Endometrium (tissue), 2 donors: Measurements from ENCODE around the gene KCNT1.

Experiments used
- FAIRE-seq: peaks from 2 replicates; lab custom pipeline; 2012; peaks lifted over from hg19 to GRCh38; lab: Jason Lieb, UNC
- donor health status: control.
- donor health status: control.

Gene KCNT1

GRCh38 chr9:135768516-135769218 lies 66.7 kb downstream of the KCNT1 start:
- no peak for FAIRE-seq

- no peak for FAIRE-seq
Observed at GRCh38 chr9:135769489-135770202, 67.7 kb downstream of the KCNT1 start.

DNA sequence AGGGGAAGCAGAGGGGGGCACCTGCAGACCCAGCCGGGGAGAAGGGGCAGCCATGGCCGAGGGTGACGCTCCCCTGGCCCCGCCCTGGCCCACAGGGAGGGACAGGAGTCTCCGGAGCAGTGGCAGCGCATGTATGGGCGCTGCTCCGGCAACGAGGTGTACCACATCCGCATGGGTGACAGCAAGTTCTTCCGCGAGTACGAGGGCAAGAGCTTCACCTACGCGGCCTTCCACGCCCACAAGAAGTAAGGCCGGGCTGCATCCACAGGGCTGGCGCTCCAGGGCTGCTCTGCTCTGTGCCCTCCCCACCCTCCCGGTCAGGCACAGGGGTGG lies 68.2 kb downstream of the KCNT1 start:
- no peak for FAIRE-seq

DNA sequence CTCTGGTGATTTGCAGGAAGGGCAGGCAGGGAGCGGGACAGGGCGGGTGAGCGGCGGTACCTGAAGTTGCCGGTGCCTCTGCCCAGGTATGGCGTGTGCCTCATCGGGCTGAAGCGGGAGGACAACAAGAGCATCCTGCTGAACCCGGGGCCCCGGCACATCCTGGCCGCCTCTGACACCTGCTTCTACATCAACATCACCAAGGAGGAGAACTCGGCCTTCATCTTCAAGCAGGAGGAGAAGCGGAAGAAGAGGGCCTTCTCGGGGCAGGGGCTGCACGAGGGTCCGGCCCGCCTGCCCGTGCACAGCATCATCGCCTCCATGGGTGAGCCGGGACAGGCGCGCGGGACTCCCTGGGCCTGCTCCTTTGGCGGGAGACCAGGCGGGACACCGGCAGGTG lies 68.8 kb downstream of the KCNT1 start:
- FAIRE-seq: no peak

- no peak for FAIRE-seq
Observed at GRCh38 chr9:135771401-135772051, 69.5 kb downstream of the KCNT1 start.

DNA sequence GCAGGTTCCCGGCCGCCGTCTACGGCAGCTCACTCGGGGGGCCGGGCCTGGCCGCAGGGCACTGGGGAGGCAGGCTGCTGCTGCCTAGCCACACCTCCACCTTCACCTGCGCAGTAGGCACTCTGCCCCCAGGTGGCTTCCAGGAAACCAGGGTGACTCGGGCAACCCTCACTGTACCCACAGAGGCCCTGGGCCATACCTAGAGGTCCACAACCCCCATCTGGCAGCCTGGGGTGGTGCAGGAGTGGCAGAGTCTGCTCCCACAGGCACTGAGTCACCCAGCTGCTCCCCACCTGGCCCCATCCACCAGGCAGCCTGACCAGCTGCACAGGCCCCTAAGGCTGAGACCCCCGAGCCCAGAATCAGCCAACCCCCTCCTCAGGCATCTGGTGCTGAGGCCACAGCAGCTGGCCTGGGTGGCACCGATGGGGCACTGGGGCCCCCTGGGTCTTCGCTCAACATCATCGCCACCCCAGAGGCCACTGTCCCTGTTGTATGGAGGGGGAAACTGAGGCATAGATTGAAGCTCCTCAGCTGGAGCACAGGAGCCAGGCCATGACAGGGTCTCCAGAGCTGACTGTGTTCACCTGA lies 70.2 kb downstream of the KCNT1 start:
- no peak for FAIRE-seq

DNA sequence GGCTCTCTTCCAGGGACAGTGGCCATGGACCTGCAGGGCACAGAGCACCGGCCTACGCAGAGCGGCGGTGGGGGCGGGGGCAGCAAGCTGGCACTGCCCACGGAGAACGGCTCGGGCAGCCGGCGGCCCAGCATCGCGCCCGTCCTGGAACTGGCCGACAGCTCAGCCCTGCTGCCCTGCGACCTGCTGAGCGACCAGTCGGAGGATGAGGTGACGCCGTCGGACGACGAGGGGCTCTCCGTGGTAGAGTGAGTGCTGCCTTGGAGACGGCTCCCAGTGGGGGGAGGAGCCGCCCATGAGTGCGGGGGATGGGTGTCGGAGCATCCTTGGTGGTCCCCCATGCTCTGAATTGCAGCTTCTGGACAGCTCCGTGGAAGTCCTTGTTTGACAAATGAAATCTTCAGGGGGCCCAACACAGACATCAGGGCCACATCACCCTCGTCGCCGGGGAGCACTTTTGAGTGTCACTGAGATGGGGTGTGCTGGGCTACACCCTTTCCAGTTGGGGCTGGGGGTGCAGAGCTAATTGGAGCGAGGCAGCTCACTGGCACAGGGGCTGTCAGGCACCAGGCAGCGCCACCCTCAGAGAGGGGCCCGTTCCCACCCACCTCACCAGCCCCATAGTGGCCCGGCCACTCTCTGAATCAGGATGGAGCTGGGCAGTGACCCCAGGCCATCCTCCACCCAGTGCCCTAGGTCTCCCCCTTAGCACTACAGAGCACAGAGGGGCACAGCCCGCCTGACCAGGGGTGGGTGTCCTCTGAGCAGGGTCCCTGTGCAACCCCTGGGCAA lies 70.9 kb downstream of the KCNT1 start:
- no peak for FAIRE-seq

DNA sequence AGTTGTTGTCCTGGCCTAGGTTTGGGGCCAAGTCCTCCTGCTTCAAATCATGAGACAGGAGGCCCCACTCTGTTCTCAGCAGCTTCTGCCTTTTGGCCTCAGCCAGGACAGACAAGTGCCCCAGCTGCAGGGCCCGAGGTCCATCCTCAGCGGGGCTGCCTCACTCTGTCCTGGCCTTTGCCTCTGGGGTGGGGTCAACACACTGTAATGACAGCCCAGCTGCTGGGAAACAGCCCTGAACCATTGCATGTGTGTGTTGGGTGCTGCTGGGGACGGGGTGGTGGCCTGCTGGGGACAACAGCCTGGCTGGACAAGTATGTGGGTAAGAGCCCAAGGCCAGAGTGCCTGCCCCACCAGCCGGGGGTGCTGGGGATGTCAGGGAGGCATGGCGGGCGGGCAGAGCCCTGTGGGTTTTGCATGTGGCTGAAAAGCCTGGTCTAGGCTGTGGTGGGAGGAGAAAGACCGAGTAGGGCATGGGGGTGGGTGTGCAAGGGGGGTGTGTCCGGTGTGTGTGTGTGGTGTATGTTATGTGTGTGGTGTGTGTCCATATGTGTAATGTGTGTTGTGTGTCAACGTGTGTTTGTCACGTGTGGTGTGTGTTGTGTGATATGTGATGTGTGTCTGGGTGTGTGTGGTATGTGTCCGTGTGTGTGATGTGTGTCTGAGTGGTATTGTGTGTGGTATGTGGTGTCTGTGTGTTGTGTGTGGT lies 71.7 kb downstream of the KCNT1 start:
- FAIRE-seq: no peak

- FAIRE-seq: no peak
Observed at GRCh38 chr9:135774239-135774747, 72.3 kb downstream of the KCNT1 start.

GRCh38 chr9:135774794-135775525 lies 73.0 kb downstream of the KCNT1 start:
- no peak for FAIRE-seq

- FAIRE-seq: no peak
Observed at GRCh38 chr9:135775911-135776310, 73.9 kb downstream of the KCNT1 start.

DNA sequence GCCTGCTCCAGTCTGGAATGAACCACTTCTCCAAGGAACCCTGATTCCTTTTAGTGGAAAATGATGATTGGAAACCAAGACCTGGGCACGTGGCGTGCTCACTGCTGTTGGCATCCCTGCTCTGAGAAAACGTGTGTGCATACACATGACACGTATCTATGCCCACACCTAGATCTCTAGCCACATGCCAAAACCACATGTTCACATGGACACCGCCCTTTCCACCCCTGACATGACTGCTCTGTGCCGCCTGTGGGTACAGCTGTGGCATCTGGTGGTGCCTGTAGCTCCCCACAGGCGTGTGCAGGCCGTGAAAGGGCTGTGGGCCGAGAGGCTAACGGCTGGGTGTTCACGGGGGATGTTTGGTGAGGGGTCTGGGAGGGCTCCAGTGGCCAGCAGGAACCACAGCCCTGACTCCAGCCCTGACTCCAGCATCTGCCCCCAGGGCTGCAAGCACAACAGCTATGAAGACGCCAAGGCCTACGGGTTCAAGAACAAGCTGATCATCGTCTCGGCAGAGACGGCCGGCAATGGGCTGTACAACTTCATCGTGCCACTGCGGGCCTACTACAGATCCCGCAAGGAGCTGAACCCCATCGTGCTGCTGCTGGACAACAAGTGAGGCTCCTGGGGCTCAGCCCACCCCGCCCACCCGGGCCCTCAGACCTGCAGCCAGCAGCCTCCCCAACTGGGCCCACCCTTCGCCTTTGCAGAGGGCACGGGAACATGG lies 75.1 kb downstream of the KCNT1 start:
- no peak for FAIRE-seq

- no peak for FAIRE-seq
Observed at GRCh38 chr9:135777623-135778177, 75.7 kb downstream of the KCNT1 start.

- no peak for FAIRE-seq
Observed at GRCh38 chr9:135778421-135778820, 76.4 kb downstream of the KCNT1 start.

DNA sequence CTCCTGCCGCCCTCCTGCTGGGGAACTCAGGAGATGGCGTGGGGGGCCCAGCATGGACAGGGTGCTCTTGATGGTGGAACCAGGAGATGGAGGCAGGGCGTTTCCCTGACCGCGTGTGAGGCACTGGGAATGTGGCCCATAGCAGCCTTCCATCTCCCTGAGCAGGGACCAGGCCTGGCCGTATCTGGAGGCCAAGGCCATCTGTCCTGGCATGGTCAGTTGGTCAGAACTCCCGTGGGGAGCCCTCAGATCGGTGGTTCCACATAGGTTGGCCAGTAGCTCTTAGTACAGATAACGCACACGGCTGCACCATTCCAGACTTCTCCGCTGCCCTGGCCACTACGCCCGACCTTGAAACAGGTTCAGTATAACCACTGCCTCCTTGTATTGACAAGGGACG lies 77.6 kb downstream of the KCNT1 start:
- no peak for FAIRE-seq

DNA sequence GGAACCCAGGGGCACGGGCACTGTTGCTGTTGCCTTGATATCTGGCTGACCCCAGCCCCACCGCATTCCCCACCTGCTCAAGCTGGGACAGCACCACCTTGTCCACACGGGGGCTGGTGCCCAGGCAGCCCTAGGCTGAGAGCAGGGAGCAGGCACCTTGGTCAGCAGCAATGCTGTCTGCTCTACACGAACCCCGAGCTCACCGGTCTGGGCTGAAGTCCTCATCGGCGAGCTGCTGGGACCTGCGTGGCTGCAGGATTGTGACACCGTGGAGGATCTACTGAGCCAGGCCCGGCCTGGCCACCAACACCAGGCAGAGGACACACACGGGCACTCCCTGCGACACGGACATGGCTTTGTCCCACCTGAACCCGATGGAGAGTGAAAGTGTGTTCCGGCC lies 78.1 kb downstream of the KCNT1 start:
- FAIRE-seq: no peak

DNA sequence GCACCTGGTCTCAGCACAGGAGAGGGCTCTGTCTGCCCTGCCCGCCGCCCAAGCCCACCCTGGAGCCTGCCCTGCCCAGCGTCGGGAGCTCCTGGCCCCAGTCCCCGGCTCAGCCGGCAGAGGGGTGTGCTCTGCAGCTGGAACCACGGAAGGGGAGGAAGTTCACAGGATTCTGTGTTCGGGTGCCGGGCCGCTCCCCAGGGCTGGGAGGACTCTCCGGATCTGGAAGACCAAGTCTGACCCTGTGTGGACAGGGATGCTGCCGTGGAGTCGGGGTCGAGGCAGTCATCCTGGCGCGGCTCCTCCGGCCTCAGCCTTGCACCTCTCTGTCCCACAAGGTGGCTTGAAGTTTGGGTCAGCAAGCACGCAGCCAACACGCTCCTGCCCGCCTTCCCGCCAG lies 78.6 kb downstream of the KCNT1 start:
- FAIRE-seq: no peak

DNA sequence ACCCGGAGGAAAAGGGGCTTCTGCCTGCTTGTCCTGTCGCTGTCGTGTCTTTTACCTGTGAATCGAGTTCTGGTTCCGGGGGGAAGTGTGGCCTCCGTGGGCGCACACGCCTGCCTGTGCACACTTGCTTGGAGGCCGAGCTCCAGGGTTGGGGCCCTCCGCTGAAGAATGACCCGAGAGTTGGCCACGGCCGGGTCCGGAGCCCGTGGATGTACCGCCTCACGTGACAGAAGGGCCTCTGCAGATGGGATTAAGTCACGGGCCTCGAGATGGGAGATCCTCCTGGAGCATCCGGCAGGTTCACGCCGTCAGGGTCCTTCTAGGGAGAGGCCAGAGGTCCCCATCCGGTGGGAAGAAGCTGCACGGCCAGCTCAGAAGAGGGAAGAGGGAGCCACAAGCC lies 81.0 kb downstream of the KCNT1 start:
- no peak for FAIRE-seq

GRCh38 chr9:135783540-135784245 lies 81.7 kb downstream of the KCNT1 start:
- no peak for FAIRE-seq
